Body of pancreas (tissue), 4 donors: ENCODE results near the gene HIBCH. TPM values are rescaled to one million over a fixed set of nuclear protein-coding genes. Genes with fewer than 3 reads are reported as not detected.
"Not testable (repeated sequence)": the region's sequence is repeated elsewhere in the genome, so short reads cannot be mapped to it uniquely, and the experiment has no call there.

Source experiments
- ATAC-seq: fragments of 150-250 bp; one replicate; pipeline ENCODE4 v1.9.1; 2016
- DNase-seq, 4 donors: peaks; one replicate each; pipeline ENCODE4 v3.0.0-alpha.2; 2019
- H3K27ac ChIP-seq, 4 donors: fragments of 200-600 bp; sonication (generic); 1 replicate in 3 of 4; 2 replicates in 1 of 4; pipeline versions ENCODE4 v1.5.1 to v1.6.1; 2016 to 2019; ENCODE audit warnings: mild to moderate bottlenecking in 1 of 4, mixed read lengths in 1 of 4, moderate library complexity in 1 of 4
- H3K27me3 ChIP-seq, 2 donors: fragments of 200-600 bp; sonication (generic); one replicate each; pipeline ENCODE4 v1.6.0; 2016; ENCODE audit warnings: mild to moderate bottlenecking in 1 of 2
- H3K36me3 ChIP-seq, 2 donors: fragments of 200-600 bp; sonication (generic); replicated peaks in 1 of 2; 2 replicates each; pipeline ENCODE4 v1.5.1; 2016; ENCODE audit warnings: low read depth in 2 of 2; ENCODE audit not compliant: insufficient read depth in 1 of 2
- H3K4me1 ChIP-seq: fragments of 200-600 bp; sonication (generic); one replicate; pipeline ENCODE4 v1.6.0; 2016
- H3K4me3 ChIP-seq, 2 donors: fragments of 200-600 bp; sonication (generic); 1 replicate in 1 of 2; 2 replicates in 1 of 2; pipeline ENCODE4 v1.5.1; 2016 to 2019
- H3K9me3 ChIP-seq, 3 donors: fragments of 200-600 bp; sonication (generic); 1 replicate in 2 of 3; 2 replicates in 1 of 3; pipeline ENCODE4 v1.5.1; 2016
- POLR2A ChIP-seq, 3 donors: fragments of 450-650 bp; IDR thresholded peaks; one replicate each; pipeline ENCODE4 v1.6.1; 2016; ENCODE audit warnings: antibody characterized with exemption in 3 of 3, mild to moderate bottlenecking in 2 of 3
- WGBS, 2 donors: methylation state at CpG; one replicate each; pipeline ENCODE4 v1.1.5; 2017; 5-methylcytosine and 5-hydroxymethylcytosine counted together
- intact Hi-C: fragments of 100-400 bp; cut with DNase I; formaldehyde crosslinking; loops from one replicate; pipeline ENCODE4 v1.15.1; 2023
- total RNA-seq, 2 donors: library from RNA; depleted of rRNA; stranded (reverse); fragments of >200 nt; gene quantifications; one replicate each; pipeline ENCODE4 v1.1.0, GENCODE V29; 2016
- TF ChIP-seq, protein P1 (sequence below), 7 experiments: fragments of 450-650 bp in 4 of 7; fragments of 200-600 bp in 3 of 7; sonication (generic) in 3 of 7; IDR thresholded peaks; one replicate each; pipeline ENCODE4 v1.5.1; 2016 to 2019; ENCODE audit warnings: antibody characterized with exemption in 7 of 7

The HIBCH gene
- total RNA-seq, 2 donors from 2014 or later: 19.4 to 21.3 TPM

DNA sequence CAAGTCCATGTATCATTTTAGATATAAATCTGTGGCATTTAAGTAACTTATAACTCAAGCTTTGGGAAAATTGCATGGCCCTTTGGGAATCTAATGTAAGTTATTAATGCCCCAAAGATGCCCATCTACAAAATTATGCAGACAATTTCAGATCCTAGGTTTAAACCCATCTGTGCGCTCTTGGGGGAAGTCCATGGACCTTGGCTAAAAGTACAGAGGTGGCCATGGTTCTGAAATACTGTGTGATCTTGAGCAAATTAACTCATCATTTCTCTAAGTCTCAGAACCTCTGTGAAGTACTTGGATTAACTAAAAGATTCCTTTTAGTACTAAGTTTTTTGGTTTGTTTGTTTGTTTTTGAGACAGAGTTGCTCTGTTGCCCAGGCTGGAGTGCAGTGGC, 43.3 kb upstream of the HIBCH start:
- no peak for DNase-seq
- Histone ChIP-seq H3K36me3 (no peaks in the 10 kb centered on the region), H3K27ac (no peak overlapping the region), H3K4me3 (no peak overlapping the region), H3K9me3 (no peaks in the 10 kb centered on the region), H3K27me3 (no peaks in the 10 kb centered on the region), H3K4me1 (peaks cover 24% of the 10 kb centered on the region)
- WGBS, 2 donors: 94% methylated on average over 1 of the region's 1 CpG
- TF ChIP-seq, protein P1, sequence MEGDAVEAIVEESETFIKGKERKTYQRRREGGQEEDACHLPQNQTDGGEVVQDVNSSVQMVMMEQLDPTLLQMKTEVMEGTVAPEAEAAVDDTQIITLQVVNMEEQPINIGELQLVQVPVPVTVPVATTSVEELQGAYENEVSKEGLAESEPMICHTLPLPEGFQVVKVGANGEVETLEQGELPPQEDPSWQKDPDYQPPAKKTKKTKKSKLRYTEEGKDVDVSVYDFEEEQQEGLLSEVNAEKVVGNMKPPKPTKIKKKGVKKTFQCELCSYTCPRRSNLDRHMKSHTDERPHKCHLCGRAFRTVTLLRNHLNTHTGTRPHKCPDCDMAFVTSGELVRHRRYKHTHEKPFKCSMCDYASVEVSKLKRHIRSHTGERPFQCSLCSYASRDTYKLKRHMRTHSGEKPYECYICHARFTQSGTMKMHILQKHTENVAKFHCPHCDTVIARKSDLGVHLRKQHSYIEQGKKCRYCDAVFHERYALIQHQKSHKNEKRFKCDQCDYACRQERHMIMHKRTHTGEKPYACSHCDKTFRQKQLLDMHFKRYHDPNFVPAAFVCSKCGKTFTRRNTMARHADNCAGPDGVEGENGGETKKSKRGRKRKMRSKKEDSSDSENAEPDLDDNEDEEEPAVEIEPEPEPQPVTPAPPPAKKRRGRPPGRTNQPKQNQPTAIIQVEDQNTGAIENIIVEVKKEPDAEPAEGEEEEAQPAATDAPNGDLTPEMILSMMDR (IDR thresholded peaks at IDR 0.05): no peak
- TF ChIP-seq POLR2A (IDR thresholded peaks at IDR 0.05): no peak
- ATAC-seq: no peak
- intact Hi-C loops: no loop called here

DNA sequence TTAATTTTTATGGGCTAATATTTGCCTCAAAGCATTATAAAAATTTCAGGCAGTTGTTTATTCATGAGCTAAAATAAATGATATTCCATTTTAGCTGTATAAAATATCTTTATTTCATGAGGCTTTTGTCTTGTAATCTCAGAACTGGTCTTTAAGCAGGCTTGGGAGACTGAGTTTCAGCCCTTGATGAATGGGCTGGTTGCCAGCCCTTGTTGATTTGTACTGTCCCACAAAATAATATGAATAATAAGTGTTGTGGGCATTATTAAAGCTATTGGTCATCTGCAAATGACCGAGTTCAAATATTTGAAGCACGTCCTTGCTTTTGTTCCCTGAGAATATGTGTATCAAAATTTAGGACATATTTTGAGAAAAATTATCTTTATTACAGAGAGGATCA, 41.9 kb upstream of the HIBCH start:
- 63 to 93% methylated on average over 2 of the region's 2 CpGs for WGBS, 2 donors
- no peak overlapping the region for H3K27ac ChIP-seq
- ATAC-seq: no peak
- H3K4me3 ChIP-seq: no peak overlapping the region
- H3K27me3 ChIP-seq: no peaks in the 10 kb centered on the region
- intact Hi-C loops: no loop called here
- no peak for DNase-seq
- H3K9me3 ChIP-seq: no peaks in the 10 kb centered on the region
- H3K4me1 ChIP-seq: peaks cover 24% of the 10 kb centered on the region
- TF ChIP-seq, protein P1 (IDR thresholded peaks at IDR 0.05): no peak
- TF ChIP-seq POLR2A (IDR thresholded peaks at IDR 0.05): no peak
- no peaks in the 10 kb centered on the region for H3K36me3 ChIP-seq

DNA sequence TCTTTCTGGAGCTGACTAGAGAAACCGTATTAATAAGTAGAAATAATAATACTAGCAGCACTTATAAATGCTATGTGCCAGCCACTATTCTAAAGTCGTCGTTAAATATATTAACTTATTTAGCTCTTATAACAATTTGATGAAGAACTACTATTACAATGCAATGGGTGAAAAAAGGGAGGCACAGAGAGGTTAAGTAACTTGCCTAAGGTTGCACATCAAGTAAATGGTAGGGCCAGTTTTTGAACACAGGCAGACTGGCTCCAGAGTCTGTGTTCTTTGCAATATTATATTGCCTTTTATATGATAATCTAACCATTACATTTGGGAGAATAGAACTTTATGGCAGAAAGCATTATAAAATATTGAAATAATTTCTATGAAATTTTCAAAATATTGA, 41.3 kb upstream of the HIBCH start:
- ATAC-seq (no peak), DNase-seq (no peak)
- intact Hi-C loops: no loop called here
- TF ChIP-seq, protein P1 (IDR thresholded peaks at IDR 0.05): no peak
- no peak for TF ChIP-seq POLR2A (IDR thresholded peaks at IDR 0.05)
- H3K27me3 ChIP-seq: no peaks in the 10 kb centered on the region
- WGBS, 2 donors: 94 to 97% methylated on average over 3 of the region's 3 CpGs
- no peaks in the 10 kb centered on the region for H3K9me3 ChIP-seq
- H3K4me1 ChIP-seq: peaks cover 30% of the 10 kb centered on the region
- no peak overlapping the region for H3K27ac ChIP-seq
- H3K4me3 ChIP-seq: no peak overlapping the region
- no peaks in the 10 kb centered on the region for H3K36me3 ChIP-seq

DNA sequence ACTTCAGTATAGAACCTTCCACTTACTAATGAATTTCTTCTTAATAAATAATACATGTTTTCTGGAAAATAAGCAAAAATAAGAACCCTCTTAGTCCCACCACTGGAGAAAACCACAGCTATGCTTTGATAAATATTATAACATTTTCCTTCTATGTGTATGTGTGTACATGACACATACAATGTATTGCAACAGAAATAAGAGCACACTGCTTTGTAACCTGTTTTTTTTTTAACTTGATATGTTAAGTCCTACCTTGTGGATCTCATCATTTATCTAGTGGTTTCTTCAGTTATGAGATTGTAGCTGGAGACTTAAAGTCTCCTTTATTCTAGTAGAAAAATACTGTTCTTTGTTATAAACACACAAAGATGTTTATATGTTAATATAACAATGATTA, 40.9 kb upstream of the HIBCH start:
- no peaks in the 10 kb centered on the region for H3K36me3 ChIP-seq
- TF ChIP-seq, protein P1 (IDR thresholded peaks at IDR 0.05): no peak
- no peak for TF ChIP-seq POLR2A (IDR thresholded peaks at IDR 0.05)
- H3K4me1 ChIP-seq: peaks cover 31% of the 10 kb centered on the region
- H3K27me3 ChIP-seq: no peaks in the 10 kb centered on the region
- H3K4me3 ChIP-seq: no peak overlapping the region
- no peak for DNase-seq
- no peak for ATAC-seq
- no peaks in the 10 kb centered on the region for H3K9me3 ChIP-seq
- intact Hi-C loops: no loop called here
- H3K27ac ChIP-seq: peak overlapping the region in 3 of 4 donors; percentile 62 to 78 (median 71)

DNA sequence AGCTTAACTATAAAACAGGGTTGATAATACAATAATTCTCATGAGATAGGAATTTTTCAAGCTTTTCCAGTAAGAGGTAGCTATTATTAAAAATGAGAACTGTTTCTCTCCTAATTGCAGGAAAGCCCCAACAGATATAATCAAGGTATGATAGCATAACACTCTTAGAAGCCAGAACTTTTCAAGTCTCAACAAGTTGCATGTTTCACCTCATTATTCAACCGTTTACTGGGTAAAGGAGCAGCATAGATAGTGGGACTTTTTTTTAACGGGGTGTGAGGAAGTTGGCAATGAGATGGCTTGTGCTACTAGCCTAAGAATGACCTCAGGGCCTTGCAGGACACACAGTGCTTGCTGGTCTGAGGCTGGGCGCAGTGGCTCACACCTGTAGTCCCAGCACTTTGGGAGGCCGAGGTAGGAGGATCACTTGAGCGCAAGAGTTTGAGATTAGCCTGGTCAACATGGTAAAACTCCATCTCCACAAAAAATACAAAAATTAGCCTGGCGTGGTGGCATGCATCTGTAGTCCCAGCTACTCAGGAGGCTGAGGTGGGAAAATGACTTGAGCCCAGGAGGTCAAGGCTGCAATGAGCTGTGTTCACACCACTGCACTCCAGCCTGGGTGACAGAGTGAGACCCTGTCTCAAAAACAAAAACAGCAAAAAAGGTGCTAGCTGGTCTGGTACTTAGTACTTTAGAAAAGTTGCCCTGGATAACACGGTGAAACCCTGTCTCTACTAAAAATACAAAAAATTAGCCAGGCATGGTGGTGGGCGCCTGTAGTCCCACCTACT, 39.2 kb upstream of the HIBCH start:
- H3K27me3 ChIP-seq, DNase-seq, intact Hi-C loops, H3K9me3 ChIP-seq, H3K36me3 ChIP-seq, H3K4me3 ChIP-seq: not testable (repeated sequence)
- Histone ChIP-seq H3K27ac (peak overlapping the region in 3 of 4 donors; percentile 62 to 78 (median 71)), H3K4me1 (peaks cover 47% of the 10 kb centered on the region)
- peak; percentile 8 for ATAC-seq
- WGBS, 2 donors: 75 to 78% methylated on average over 8 of the region's 8 CpGs
